Raji (cell line): ENCODE results near the gene CAMTA1.

ENCODE experiments used
- POLR2A ChIP-seq: IDR thresholded peaks from 2 replicates; pipeline ENCODE4 v1.6.1; 2011; ENCODE audit warnings: low read depth, low read length, control low read depth; ENCODE audit not compliant: insufficient read depth

Gene CAMTA1

DNA sequence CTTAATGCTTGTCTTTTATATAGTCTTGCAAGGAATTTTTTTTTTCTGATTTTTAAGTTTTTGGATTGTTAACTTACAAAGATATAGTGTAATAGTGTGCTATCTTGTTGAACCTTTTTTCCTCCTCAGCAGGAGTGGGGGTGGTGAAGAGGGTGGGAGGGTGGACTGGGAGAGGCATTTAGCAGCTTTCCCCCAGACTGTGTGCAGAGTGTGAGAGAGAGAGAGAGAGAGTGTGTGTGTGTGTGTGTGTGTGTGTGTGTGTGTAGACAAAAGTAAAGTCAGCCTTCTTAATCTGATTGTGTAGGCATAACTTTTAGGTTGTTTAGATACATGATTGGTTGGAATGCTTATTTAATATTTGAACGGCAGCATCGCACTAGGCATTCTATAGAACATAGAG, 4.9 kb downstream of the CAMTA1 start:
- TF ChIP-seq POLR2A, result no peak

DNA sequence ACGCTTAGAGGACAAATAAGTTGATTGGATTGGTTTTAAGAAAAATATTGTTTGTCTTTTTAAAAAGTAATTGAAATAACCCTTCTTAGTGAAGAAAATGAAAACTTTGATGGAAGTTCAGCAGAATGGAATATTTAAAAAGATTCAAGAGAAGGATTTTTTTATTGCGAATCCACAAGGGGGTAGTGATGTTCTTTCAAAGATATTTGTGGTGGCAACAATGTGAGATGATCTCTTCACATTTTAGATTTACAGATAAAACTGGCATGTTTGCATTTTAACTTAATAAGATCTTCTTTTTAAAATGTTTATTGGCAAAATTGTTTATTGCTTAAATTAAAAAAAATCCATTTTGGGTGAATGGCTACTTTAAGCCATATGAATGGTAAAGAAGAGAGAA, 8.9 kb downstream of the CAMTA1 start:
- TF ChIP-seq POLR2A, result no peak

GRCh38 chr1:6795203-6795602, 9.9 kb downstream of the CAMTA1 start:
- TF ChIP-seq POLR2A, result no peak

DNA sequence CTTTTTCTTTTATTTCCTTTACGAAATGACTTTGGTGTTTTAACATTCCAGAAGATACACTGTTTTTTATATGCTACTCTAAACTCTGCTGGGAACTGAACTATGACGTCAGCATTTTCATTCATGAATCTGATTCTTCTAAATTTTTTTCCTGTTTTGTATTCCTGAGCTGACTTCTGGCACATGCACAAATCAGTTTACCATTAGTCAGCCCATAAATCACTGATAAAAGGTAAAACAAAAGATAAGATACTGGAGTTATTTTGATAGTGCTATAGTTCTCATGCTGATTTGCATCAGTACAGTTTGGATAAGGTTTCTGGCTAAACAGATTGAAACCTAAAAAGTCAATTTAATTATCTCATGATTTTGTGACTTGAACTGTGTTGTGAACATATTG, 10.4 kb downstream of the CAMTA1 start:
- TF ChIP-seq POLR2A, result no peak

GRCh38 chr1:6796095-6796494, 10.8 kb downstream of the CAMTA1 start:
- TF ChIP-seq POLR2A, result no peak

DNA sequence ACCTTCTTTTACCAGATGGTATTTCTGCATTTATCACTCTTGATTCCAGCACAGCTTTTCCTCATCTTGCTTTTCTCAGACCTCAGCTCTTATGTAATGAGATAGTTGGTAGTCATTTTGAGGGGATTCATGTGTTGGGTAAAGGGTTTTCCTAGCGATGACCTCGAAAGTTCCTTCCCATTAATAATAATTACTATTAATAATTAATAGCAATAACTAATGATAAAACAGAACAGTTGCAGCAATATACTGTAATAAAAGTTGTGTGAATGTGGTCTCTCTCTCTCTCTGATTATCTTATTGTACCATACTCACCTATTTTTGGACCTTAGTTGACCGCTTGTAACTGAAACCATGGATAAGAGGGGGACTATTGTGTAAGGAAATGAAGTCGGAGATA, 14.2 kb downstream of the CAMTA1 start:
- no peak for TF ChIP-seq POLR2A

DNA sequence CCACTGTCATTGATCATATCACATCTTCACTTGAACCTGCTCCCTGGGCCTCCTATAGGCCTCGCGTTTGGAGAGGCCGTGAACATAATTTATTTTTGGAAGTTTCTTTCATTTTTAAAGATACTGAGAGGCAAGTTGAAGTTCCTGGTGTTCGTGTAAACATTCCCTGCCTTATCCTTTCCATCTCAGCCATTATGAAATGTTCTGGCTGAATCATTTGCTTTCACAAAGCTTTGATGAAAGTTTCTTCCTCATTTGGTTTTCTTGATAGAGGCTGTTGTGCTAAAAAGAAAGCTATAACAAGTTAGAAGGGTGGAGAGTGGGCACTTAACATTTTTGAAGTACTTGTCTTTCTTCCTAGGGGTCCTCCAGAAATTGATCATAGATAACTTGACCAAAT, 15.5 kb downstream of the CAMTA1 start:
- no peak for TF ChIP-seq POLR2A

- no peak for TF ChIP-seq POLR2A
These were observed 15.9 kb downstream of the CAMTA1 start for GRCh38 chr1:6801199-6801598.

- no peak for TF ChIP-seq POLR2A
These were observed 16.7 kb downstream of the CAMTA1 start for GRCh38 chr1:6801966-6802365.

DNA sequence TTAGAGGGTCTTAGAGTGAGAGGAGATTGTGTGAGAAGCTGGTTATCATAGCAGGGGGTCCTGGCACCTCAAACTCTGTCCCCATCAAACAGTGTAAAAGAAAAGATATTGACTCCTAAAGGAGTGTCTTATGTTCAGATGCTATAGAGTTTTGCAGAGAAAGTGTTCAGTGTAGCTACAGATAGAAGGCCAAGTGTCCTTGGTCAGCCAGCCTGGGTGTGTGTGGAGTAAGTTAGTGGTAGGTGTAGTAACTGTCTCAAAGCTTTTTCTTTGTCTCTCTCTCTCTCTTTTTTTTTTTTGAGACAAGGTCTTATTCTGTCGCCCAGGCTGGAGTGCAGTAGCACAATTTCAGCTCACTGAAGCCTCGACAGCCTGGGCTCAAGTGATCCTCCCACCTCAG, 17.2 kb downstream of the CAMTA1 start:
- no peak for TF ChIP-seq POLR2A

GRCh38 chr1:6802893-6803292, 17.6 kb downstream of the CAMTA1 start:
- TF ChIP-seq POLR2A, result no peak

GRCh38 chr1:6803357-6803756, 18.1 kb downstream of the CAMTA1 start:
- TF ChIP-seq POLR2A, result no peak

DNA sequence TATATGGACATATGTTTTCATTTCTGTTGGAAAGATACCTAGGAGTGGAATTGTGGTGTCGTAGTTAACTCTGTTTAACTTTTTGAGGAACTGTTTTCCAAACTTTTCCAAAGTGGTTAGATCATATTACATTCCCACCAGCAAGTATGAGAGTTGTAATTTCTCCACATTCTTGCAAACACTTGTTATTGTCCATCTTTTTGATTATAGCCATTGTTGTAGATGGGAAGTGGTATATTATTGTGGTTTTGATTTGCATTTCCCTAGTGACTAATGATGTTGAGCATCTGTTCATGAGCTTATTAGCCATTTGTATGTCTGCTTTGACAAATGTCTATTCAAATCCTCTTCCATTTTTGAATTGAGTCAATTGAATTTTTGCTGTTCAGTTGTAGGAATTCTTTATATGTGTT, 19.8 kb downstream of the CAMTA1 start:
- no peak for TF ChIP-seq POLR2A

GRCh38 chr1:6807782-6808181, 22.5 kb downstream of the CAMTA1 start:
- no peak for TF ChIP-seq POLR2A

DNA sequence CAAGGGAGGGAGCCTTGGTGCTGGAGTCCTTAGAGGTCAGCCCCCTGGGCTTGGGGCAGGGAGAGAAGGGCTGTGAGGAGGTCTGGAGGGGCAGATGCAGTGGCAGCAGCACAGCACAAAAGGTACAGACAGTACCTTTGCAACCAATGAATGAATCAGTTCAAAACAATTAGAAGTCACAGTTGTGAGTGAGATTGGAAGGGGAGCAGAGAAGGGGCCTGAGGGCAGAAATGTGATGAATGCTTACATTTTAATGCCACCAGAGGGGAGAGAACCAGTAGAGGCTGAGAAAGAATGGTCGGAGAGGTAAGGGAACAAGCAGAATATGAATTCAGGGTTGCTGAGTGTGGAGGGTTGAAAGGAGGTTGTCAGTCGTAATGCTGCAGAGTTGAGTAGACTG, 24.2 kb downstream of the CAMTA1 start:
- TF ChIP-seq POLR2A, result no peak

DNA sequence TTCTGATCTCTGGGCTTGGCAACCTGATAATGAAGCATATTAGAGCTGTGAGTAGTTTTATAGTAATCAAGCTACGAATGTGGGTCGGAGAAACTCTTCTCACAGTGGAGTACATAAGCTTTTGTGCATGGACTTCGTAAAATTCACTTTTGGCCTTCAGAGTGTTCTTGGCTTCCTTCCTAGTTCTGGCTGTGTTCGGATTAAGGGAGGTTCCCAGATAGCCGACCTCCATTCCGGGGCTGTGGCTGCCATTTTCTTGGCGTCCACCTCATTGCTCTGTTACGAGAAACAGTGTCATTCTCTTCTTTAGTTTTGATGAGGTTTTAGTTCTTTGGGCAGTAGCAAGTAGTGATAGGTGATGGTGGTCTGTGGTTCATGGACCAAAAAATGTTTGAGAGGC, 26.3 kb downstream of the CAMTA1 start:
- TF ChIP-seq POLR2A, result no peak

- TF ChIP-seq POLR2A, result no peak
These were observed 27.9 kb downstream of the CAMTA1 start for GRCh38 chr1:6813165-6813564.

DNA sequence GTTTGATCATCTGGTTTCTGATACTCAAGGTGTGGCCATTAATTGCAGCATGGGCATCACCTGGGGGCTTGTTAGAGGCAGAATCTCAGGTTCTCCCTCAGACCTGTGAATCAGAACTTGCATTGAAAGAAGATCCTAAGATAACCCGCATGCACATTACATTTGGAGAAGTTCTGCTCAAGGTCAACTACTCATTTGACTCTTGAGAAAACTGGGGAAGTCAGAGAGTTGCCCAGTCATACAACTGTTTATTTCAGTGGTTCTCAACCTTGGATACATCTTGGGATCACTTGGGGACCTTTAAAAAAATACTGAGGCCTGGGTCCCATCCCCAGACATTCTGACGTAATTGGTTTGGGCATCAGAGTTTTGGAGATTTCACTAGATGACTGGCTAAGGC, 30.5 kb downstream of the CAMTA1 start:
- no peak for TF ChIP-seq POLR2A
